GM23248 (cell line): ENCODE data around the gene NEK6. TPM values are rescaled to one million over a fixed set of nuclear protein-coding genes. Genes with fewer than 3 reads are reported as not detected.

ENCODE experiments used
- DNase-seq: peaks from one replicate; pipeline ENCODE4 v3.0.0-alpha.2; 2015
- H2AFZ ChIP-seq: fragments of 200-600 bp; sonication (generic); 2 replicates; pipeline ENCODE4 v1.6.1; 2016; ENCODE audit warnings: antibody characterized with exemption
- H3F3A ChIP-seq: fragments of 200-600 bp; sonication (generic); 2 replicates; pipeline ENCODE4 v1.6.1; 2016; ENCODE audit warnings: mild to moderate bottlenecking, antibody characterized with exemption, mixed run types; ENCODE audit not compliant: insufficient read depth
- H3K27ac ChIP-seq: fragments of 200-600 bp; sonication (generic); 2 replicates; pipeline ENCODE4 v1.5.1; 2016; ENCODE audit warnings: mild to moderate bottlenecking
- H3K27me3 ChIP-seq: fragments of 200-600 bp; sonication (generic); replicated peaks from 2 replicates; pipeline ENCODE4 v1.6.1; 2016; ENCODE audit warnings: mild to moderate bottlenecking; ENCODE audit not compliant: insufficient read depth
- H3K36me3 ChIP-seq: fragments of 200-600 bp; sonication (generic); 2 replicates; pipeline ENCODE4 v1.6.1; 2016; ENCODE audit warnings: low read depth, mild to moderate bottlenecking
- H3K4me1 ChIP-seq: fragments of 200-600 bp; sonication (generic); 2 replicates; pipeline ENCODE4 v1.6.1; 2016; ENCODE audit warnings: mild to moderate bottlenecking; ENCODE audit not compliant: insufficient read depth
- H3K4me2 ChIP-seq: fragments of 200-600 bp; sonication (generic); one replicate; pipeline ENCODE4 v1.6.1; 2016; ENCODE audit warnings: mild to moderate bottlenecking; ENCODE audit not compliant: unreplicated experiment
- H3K4me3 ChIP-seq: fragments of 200-600 bp; sonication (generic); 2 replicates; pipeline ENCODE4 v1.5.1; 2016; ENCODE audit warnings: mild to moderate bottlenecking
- H3K79me2 ChIP-seq: fragments of 200-600 bp; sonication (generic); 2 replicates; pipeline ENCODE4 v1.6.1; 2016; ENCODE audit warnings: mild to moderate bottlenecking; ENCODE audit not compliant: insufficient read depth
- H3K9ac ChIP-seq: fragments of 200-600 bp; sonication (generic); 2 replicates; pipeline ENCODE4 v1.6.1; 2016; ENCODE audit warnings: mild to moderate bottlenecking
- H3K9me2 ChIP-seq: fragments of 200-600 bp; sonication (generic); 2 replicates; pipeline ENCODE4 v1.6.1; 2016; ENCODE audit warnings: mixed run types, mild to moderate bottlenecking, moderate library complexity; ENCODE audit not compliant: insufficient read depth
- H3K9me3 ChIP-seq: fragments of 200-600 bp; sonication (generic); one replicate; pipeline ENCODE4 v1.6.1; 2017; ENCODE audit warnings: low read depth
- H4K20me1 ChIP-seq: fragments of 200-600 bp; sonication (generic); 2 replicates; pipeline ENCODE4 v1.6.0; 2016; ENCODE audit not compliant: insufficient read depth
- EZH2 ChIP-seq: fragments of 200-600 bp; sonication (generic); IDR thresholded peaks from 2 replicates; pipeline ENCODE4 v1.6.1; 2018; ENCODE audit warnings: antibody characterized with exemption, mild to moderate bottlenecking; ENCODE audit not compliant: insufficient read depth, poor library complexity, severe bottlenecking
- EZH2phosphoT487 ChIP-seq: fragments of 200-600 bp; sonication (generic); IDR thresholded peaks from 2 replicates; pipeline ENCODE4 v1.6.1; 2018; ENCODE audit warnings: antibody characterized with exemption, moderate library complexity, mild to moderate bottlenecking, low read depth; ENCODE audit not compliant: insufficient read depth
- WGBS, 2 experiments: methylation state at CpG; one replicate each; pipeline ENCODE4 v1.1.6; 2015 to 2017; ENCODE audit warnings: low lambda C conversion rate in 2 of 2, low coverage in 1 of 2; ENCODE audit errors: missing lambda C conversion rate in 2 of 2; 5-methylcytosine and 5-hydroxymethylcytosine counted together
- in situ Hi-C: fragments of 300-500 bp; cut with MboI; formaldehyde crosslinking; loops from 2 replicates; pipeline ENCODE4 v1.15.0; 2020
- polyA plus RNA-seq: library from polyadenylated mRNA; unstranded; fragments of >200 nt; fragmentation: Nextera tagmentation; extraction: Ambion mirVana; gene quantifications from 2 replicates; pipeline ENCODE4 v1.2.1, GENCODE V29; 2016
- total RNA-seq: library from RNA; depleted of rRNA; stranded (reverse); fragments of >200 nt; shearing (Covaris generic); gene quantifications from 2 replicates; pipeline ENCODE4 v1.2.3, GENCODE V29; 2014

The NEK6 gene
- total and polyA plus RNA-seq, 2 experiments from 2014 or later, result 43.7 to 69.6 TPM

DNA sequence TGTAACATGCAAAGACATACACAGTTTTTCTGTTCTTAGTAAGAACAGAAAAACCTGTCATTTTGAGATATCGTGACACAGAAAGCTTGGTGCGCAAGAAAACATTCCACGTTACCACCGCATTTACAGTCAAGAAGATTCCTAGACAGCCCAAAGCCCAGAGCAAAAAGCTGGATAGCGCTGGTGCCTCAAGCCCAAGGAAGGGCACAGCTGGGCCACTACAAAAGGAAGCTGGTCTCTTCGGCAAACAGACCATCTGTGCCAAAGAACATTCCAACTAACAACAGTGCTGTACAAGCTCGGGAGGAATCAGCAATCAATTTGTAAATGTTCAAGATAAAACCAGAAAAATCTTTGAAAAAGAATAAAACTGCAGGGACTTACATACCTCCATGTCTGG, 126.5 kb downstream of the NEK6 start:
- Histone ChIP-seq H3K4me2 (no peak overlapping the region), H3K9me2 (no peaks in the 10 kb centered on the region), H3K4me3 (no peak overlapping the region), H3K4me1 (peaks cover 18% of the 10 kb centered on the region), H3K9ac (no peak overlapping the region), H3K27ac (no peak overlapping the region), H3K27me3 (no peaks in the 10 kb centered on the region), H2AFZ (no peak overlapping the region), H4K20me1 (no peaks in the 10 kb centered on the region), H3F3A (peaks cover 16% of the 10 kb centered on the region), H3K79me2 (peaks cover 99% of the 10 kb centered on the region), H3K36me3 (peaks cover 21% of the 10 kb centered on the region), H3K9me3 (no peaks in the 10 kb centered on the region)
- DNase-seq, result no peak
- no peak for TF ChIP-seq EZH2
- TF ChIP-seq EZH2phosphoT487, result no peak
- 85 to 89% methylated on average over 7 of the region's 7 CpGs for WGBS, 2 experiments
- in situ Hi-C loops, result no loop called here

DNA sequence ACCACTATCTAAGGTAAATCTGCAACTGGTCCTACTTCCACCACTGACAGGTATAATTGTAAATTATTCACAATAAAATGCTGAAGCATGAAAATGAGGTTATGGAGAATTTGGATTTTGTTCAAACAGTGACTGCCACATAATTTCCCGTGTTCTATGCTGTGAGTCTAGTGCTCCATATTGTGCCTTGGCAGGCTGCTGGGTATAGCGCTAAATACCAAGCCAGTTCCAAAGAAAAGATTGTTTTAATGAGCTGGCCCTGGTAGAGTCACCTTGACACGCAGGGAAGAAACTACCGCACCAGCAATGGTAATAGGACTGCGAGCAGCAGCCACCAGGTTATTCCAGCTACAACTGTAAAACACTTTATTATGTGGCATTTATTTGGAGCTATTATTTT, 127.1 kb downstream of the NEK6 start:
- no peak overlapping the region for H3K4me3 ChIP-seq

DNA sequence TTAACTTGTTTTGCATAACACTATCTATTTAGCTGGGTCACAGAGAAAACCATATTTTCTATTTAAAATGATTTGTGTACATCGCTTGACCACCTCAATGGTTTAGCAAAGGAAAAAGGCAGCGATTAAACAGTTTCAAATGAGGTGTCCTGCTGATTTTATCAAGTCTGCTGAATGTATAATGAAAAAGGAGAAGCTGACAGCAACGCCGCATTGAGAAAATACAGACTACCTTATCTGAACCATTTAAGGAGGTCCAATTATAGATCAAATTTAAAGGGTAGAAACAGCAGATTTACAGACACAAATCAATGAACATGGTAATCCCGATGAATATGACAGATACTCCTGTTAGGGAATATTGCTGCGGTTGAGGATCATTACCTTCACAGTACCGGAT, 127.9 kb downstream of the NEK6 start:
- in situ Hi-C loops, result no loop called here
- no peaks in the 10 kb centered on the region for H3K9me2 ChIP-seq
- no peak overlapping the region for H3K27ac ChIP-seq
- 75% methylated on average over 7 of the region's 7 CpGs for WGBS, 2 experiments
- DNase-seq, result no peak
- peaks cover 99% of the 10 kb centered on the region for H3K79me2 ChIP-seq
- TF ChIP-seq EZH2, result no peak
- no peak for TF ChIP-seq EZH2phosphoT487
- H3K4me2 ChIP-seq, result no peak overlapping the region
- H3F3A ChIP-seq, result peaks cover 20% of the 10 kb centered on the region
- peaks cover 17% of the 10 kb centered on the region for H3K36me3 ChIP-seq
- no peak overlapping the region for H3K9ac ChIP-seq
- no peaks in the 10 kb centered on the region for H3K27me3 ChIP-seq
- no peaks in the 10 kb centered on the region for H4K20me1 ChIP-seq
- H3K4me1 ChIP-seq, result peaks cover 27% of the 10 kb centered on the region
- H3K4me3 ChIP-seq, result no peak overlapping the region
- no peaks in the 10 kb centered on the region for H3K9me3 ChIP-seq
- H2AFZ ChIP-seq, result no peak overlapping the region

More for the DNA sequence above, 127.1 kb downstream of the NEK6 start:
- H3K4me1 ChIP-seq, result peaks cover 21% of the 10 kb centered on the region
- no peaks in the 10 kb centered on the region for H3K27me3 ChIP-seq
- peaks cover 18% of the 10 kb centered on the region for H3F3A ChIP-seq
- peaks cover 19% of the 10 kb centered on the region for H3K36me3 ChIP-seq
- H3K79me2 ChIP-seq, result peaks cover 99% of the 10 kb centered on the region
- no peak overlapping the region for H2AFZ ChIP-seq
- H4K20me1 ChIP-seq, result no peaks in the 10 kb centered on the region
- no peaks in the 10 kb centered on the region for H3K9me2 ChIP-seq
- no peak overlapping the region for H3K9ac ChIP-seq
- WGBS, 2 experiments, result 90 to 93% methylated on average over 5 of the region's 5 CpGs
- DNase-seq, result no peak
- no peaks in the 10 kb centered on the region for H3K9me3 ChIP-seq
- no peak overlapping the region for H3K4me2 ChIP-seq
- no peak for TF ChIP-seq EZH2phosphoT487
- TF ChIP-seq EZH2, result no peak
- no peak overlapping the region for H3K27ac ChIP-seq
- in situ Hi-C loops, result no loop called here

DNA sequence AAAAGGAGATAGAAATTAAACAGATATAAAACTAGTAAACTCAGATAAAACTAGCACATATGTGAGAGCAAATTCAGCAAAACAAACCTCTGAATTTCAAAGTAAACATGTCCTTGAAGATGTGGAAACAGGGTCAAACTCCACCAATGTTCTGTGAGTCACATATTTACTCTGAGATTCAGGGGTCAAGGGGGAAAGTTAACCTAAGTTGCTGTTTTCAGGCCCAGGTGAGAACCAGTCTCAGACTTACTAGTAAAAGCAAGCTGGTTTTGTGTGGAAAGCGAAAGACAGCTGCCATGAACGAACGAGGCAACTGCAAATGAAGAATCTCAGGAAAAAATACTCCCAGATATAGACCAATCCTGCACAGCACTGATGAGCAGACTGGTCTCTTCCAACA, 128.5 kb downstream of the NEK6 start:
- H3K9me2 ChIP-seq, result no peaks in the 10 kb centered on the region
- no peaks in the 10 kb centered on the region for H4K20me1 ChIP-seq
- H3K27me3 ChIP-seq, result no peaks in the 10 kb centered on the region
- TF ChIP-seq EZH2phosphoT487 (no peak), EZH2 (no peak)
- 97 to 100% methylated on average over 3 of the region's 3 CpGs for WGBS, 2 experiments
- no peak overlapping the region for H3K27ac ChIP-seq
- in situ Hi-C loops, result no loop called here
- H3K4me2 ChIP-seq, result no peak overlapping the region
- H3K9ac ChIP-seq, result no peak overlapping the region
- peaks cover 23% of the 10 kb centered on the region for H3F3A ChIP-seq
- no peak for DNase-seq
- no peak overlapping the region for H2AFZ ChIP-seq
- no peaks in the 10 kb centered on the region for H3K9me3 ChIP-seq
- peaks cover 17% of the 10 kb centered on the region for H3K36me3 ChIP-seq
- peaks cover 99% of the 10 kb centered on the region for H3K79me2 ChIP-seq
- H3K4me1 ChIP-seq, result peaks cover 27% of the 10 kb centered on the region
- H3K4me3 ChIP-seq, result no peak overlapping the region
